Prostate gland (tissue), 2 donors: Measurements from ENCODE around the gene MAP2K7.

ENCODE experiments used
- CTCF ChIP-seq, 4 experiments: fragments of 200-600 bp in 2 of 4; fragments of 450-650 bp in 2 of 4; sonication (generic) in 2 of 4; IDR thresholded peaks; 1 replicate in 3 of 4; 2 replicates in 1 of 4; pipeline ENCODE4 v1.5.1; 2016 to 2019; ENCODE audit warnings: antibody characterized with exemption in 4 of 4, mild to moderate bottlenecking in 2 of 4, moderate library complexity in 2 of 4
- POLR2A ChIP-seq: fragments of 450-650 bp; IDR thresholded peaks from one replicate; pipeline ENCODE4 v1.6.1; 2016; ENCODE audit warnings: antibody characterized with exemption, mild to moderate bottlenecking
- POLR2AphosphoS5 ChIP-seq: sonication (generic); formaldehyde crosslinking; IDR thresholded peaks from one replicate; pipeline ENCODE4 v1.6.1; 2017; ENCODE audit warnings: antibody characterized with exemption

- TF ChIP-seq CTCF (IDR thresholded peaks at IDR 0.05) (peak in 1 of 4 experiments; percentile 14), POLR2AphosphoS5 (no peak), POLR2A (peak; percentile 67)
Measured at GRCh38 chr19:7888145-7888825, 15.4 kb upstream of the MAP2K7 start, which contains the start of gene LRRC8E.
